ENCODE measurements around the gene DNASE1L1. TPM values are rescaled to one million over a fixed set of nuclear protein-coding genes. Genes with fewer than 3 reads are reported as not detected.
A peak's percentile ranks its signal among the peaks of the same experiment; 100 is the strongest.
"Not testable (repeated sequence)": the region's sequence is repeated elsewhere in the genome, so short reads cannot be mapped to it uniquely, and the experiment has no call there.

Gene DNASE1L1
- total RNA-seq, 4 donors from 2014 or later = 11.1 to 29.3 (median 22.3) TPM

GRCh38 chrX:154401918-154402621 lies 7.0 kb downstream of the DNASE1L1 start:
- Histone ChIP-seq H3K4me1 (peaks cover 0 to 31% (median 4%) of the 10 kb centered on the region in 3 donors), H3K27me3 (no peaks in the 10 kb centered on the region), H3K4me3 (no peak overlapping the region), H3K27ac (no peak overlapping the region), H3K9me3 (no peaks in the 10 kb centered on the region), H3K36me3 (peaks cover 0 to 36% of the 10 kb centered on the region in 2 donors)
- no peak for ATAC-seq
- TF ChIP-seq POLR2A (IDR thresholded peaks at IDR 0.05) (no peak), EP300 (IDR thresholded peaks at IDR 0.05) (no peak), POLR2AphosphoS5 (IDR thresholded peaks at IDR 0.05) (no peak)
- TF ChIP-seq, protein P1, sequence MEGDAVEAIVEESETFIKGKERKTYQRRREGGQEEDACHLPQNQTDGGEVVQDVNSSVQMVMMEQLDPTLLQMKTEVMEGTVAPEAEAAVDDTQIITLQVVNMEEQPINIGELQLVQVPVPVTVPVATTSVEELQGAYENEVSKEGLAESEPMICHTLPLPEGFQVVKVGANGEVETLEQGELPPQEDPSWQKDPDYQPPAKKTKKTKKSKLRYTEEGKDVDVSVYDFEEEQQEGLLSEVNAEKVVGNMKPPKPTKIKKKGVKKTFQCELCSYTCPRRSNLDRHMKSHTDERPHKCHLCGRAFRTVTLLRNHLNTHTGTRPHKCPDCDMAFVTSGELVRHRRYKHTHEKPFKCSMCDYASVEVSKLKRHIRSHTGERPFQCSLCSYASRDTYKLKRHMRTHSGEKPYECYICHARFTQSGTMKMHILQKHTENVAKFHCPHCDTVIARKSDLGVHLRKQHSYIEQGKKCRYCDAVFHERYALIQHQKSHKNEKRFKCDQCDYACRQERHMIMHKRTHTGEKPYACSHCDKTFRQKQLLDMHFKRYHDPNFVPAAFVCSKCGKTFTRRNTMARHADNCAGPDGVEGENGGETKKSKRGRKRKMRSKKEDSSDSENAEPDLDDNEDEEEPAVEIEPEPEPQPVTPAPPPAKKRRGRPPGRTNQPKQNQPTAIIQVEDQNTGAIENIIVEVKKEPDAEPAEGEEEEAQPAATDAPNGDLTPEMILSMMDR (IDR thresholded peaks at IDR 0.05) = no peak
- WGBS, 2 donors (ENCODE audit: low coverage in 1 of 2) = 70% methylated on average over 2 of the region's 6 CpGs; no CpG with 5 or more reads in 1 of the 2 donors

DNA sequence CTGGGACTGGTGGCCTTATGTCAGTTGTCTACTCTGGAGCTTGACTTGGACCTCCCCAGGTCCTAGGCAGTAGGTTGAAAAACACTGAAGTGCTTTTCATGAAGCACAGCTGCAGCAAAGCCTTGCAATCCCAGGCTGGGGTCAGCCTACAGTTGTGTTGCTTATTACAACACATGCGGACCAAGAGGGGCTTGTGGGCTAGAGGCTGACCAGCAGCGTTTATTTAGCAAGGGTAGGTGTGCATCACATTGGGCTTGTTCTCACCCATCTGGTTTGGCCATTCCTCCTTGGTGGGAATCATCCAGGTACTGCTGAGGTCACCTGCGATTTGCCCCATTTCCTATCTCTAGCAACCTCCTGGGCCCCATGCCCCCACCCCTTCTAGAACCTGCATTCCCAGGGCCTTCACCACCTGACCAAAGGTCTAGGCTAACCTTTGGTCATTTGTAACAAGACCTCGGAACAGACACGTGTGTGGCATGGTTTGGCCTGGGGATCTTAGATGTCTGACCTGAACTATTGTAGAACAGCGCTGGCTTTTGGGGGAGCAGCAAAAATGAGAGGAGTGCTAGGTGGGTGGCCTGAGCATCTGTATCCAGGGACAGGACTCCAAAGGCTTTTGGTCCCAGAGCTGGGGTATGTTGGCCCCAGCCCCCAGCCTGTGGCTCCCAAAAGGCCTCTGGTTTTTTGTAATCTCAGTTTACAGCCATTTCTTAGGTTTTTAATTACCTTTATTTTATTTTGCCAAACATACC lies 7.8 kb downstream of the DNASE1L1 start:
- H3K4me3 ChIP-seq = no peak overlapping the region
- 80% methylated on average over 1 of the region's 6 CpGs; no CpG with 5 or more reads in 1 of the 2 donors for WGBS, 2 donors (ENCODE audit: low coverage in 1 of 2)
- ATAC-seq = no peak
- H3K27ac ChIP-seq = peak overlapping the region in 1 of 4 donors; percentile 10
- peaks cover 0 to 40% (median 4%) of the 10 kb centered on the region in 3 donors for H3K4me1 ChIP-seq
- no peaks in the 10 kb centered on the region for H3K9me3 ChIP-seq
- peaks cover 0 to 36% of the 10 kb centered on the region in 2 donors for H3K36me3 ChIP-seq
- no peaks in the 10 kb centered on the region for H3K27me3 ChIP-seq
- TF ChIP-seq, protein P1 (IDR thresholded peaks at IDR 0.05) = no peak
- no peak for TF ChIP-seq EP300 (IDR thresholded peaks at IDR 0.05)
- TF ChIP-seq POLR2A (IDR thresholded peaks at IDR 0.05) = peak in 1 of 2 donors; percentile 35
- TF ChIP-seq POLR2AphosphoS5 (IDR thresholded peaks at IDR 0.05) = peak; percentile 21

DNA sequence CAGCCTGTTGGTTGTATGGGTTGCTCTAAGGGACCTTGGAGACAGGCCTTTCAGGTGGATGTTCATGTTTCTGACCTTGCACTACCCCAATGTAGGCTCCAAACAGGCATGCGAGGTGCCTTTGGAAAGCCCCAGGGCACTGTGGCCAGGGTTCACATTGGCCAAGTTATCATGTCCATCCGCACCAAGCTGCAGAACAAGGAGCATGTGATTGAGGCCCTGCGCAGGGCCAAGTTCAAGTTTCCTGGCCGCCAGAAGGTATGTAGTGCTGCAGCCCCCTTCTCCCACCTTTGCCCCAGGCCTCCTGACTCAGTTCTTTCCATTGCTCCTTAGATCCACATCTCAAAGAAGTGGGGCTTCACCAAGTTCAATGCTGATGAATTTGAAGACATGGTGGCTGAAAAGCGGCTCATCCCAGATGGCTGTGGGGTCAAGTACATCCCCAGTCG lies 8.7 kb downstream of the DNASE1L1 start:
- Histone ChIP-seq H3K36me3 (peaks cover 0 to 36% of the 10 kb centered on the region in 2 donors), H3K4me3 (peak overlapping the region in 1 of 2 donors; percentile 73), H3K4me1 (peaks cover 0 to 40% (median 4%) of the 10 kb centered on the region in 3 donors), H3K27ac (peak overlapping the region in 3 of 4 donors; percentile 92 to 96 (median 96))
- H3K27me3 ChIP-seq, H3K9me3 ChIP-seq, ATAC-seq: not testable (repeated sequence)
- 86% methylated on average over 1 of the region's 6 CpGs; no CpG with 5 or more reads in 1 of the 2 donors for WGBS, 2 donors (ENCODE audit: low coverage in 1 of 2)

- ATAC-seq = no peak
Measured at GRCh38 chrX:154399527-154400368, 9.3 kb downstream of the DNASE1L1 start.

More at GRCh38 chrX:154399527-154400368, 9.3 kb downstream of the DNASE1L1 start:
- Histone ChIP-seq H3K9me3 (no peaks in the 10 kb centered on the region), H3K27me3 (no peaks in the 10 kb centered on the region), H3K4me1 (peaks cover 0 to 40% (median 4%) of the 10 kb centered on the region in 3 donors), H3K27ac (peak overlapping the region; percentile 92 to 100 (median 96)), H3K36me3 (peaks cover 0 to 36% of the 10 kb centered on the region in 2 donors), H3K4me3 (peak overlapping the region; percentile 73 to 97)
- TF ChIP-seq EP300 (IDR thresholded peaks at IDR 0.05) = no peak
- no peak for TF ChIP-seq POLR2AphosphoS5 (IDR thresholded peaks at IDR 0.05)
- no peak for TF ChIP-seq POLR2A (IDR thresholded peaks at IDR 0.05)
- TF ChIP-seq, protein P1 (IDR thresholded peaks at IDR 0.05) = no peak
- 0 to 48% methylated on average over 3 to 6 of the region's 14 CpGs for WGBS, 2 donors (ENCODE audit: low coverage in 1 of 2)
